GOT3 (cell line): ENCODE measurements around the gene SCAI.
"Not testable (repeated sequence)": the region's sequence is repeated elsewhere in the genome, so short reads cannot be mapped to it uniquely, and the experiment has no call there.

Experiments
- DNase-seq: peaks from one replicate; lab custom pipeline; 2025; ENCODE audit warnings: mixed read lengths; lab: John Stamatoyannopoulos, UW

Gene SCAI

GRCh38 chr9:125028041-125028440, 115.3 kb downstream of the SCAI start:
- no peak for DNase-seq

- no peak for DNase-seq
Measured at GRCh38 chr9:125024917-125025316, 118.4 kb downstream of the SCAI start.

DNA sequence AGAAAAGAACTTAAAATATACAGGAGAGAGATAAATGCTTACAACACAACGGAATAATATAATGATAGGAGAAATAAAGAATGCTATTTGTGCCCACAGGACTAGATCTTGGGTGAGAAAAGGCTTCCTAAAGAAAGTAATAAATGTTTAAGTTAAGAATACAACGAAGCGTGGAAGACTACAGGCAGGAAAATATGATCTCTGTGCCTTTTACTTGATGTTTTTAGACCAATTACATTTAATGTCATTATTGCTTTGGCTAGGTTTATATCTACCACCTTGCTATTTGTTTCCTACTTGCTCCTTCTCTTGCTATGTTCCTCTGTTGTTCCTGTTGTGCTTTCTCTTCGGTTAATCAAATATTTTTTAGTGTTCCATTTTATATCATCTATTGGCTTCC, 122.3 kb downstream of the SCAI start:
- DNase-seq: no peak

- DNase-seq: not testable (repeated sequence)
Measured at GRCh38 chr9:125015655-125016054, 127.7 kb downstream of the SCAI start.

DNA sequence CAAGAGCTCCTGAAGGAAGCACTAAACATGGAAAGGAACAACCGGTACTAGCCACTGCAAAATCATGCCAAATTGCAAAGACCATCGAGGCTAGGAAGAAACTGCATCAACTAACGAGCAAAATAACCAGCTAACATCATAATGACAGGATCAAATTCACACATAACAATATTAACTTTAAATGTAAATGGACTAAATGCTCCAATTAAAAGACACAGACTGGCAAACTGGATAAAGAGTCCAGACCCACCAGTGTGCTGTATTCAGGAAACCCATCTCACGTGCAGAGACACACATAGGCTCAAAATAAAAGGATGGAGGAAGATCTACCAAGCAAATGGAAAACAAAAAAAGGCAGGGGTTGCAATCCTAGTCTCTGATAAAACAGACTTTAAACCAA, 131.3 kb downstream of the SCAI start:
- not testable (repeated sequence) for DNase-seq

DNA sequence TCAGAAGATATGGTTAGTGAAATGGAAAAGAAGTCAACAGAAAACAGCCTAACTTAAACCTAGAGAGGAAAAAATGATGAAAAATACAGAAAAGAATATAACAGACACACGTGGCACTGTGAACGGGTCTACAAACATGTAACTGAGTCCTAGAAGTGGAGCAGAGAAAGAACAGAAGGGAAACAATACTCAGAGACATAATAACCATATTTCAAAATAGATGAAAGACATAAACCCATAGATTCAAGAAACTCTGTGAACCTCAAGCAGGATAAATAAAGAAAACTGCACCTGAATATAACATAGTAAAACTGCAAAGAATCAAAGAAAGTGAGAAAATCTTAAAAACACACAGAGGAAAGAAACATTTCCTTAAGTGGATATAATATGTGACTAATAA, 134.7 kb downstream of the SCAI start:
- DNase-seq: no peak

GRCh38 chr9:125003332-125003731, 140.0 kb downstream of the SCAI start:
- no peak for DNase-seq

DNA sequence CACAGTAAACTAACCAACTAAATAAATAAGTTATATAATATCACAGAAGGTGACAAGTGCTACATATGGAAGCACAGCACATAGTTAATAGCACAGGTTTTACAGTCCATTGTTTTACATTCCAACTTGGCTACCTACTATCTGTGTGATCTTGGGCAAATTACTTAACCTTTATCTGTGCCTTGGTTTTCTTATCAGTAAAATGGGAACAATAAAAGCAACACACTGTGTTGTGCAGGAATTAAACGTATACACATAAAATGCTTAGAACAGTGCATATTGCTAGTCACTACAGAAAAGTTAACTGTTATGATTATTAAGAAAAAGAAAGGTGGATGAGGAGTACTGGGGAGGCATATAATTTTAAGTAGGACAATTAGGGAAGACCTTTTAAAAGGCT, 159.6 kb downstream of the SCAI start:
- DNase-seq: no peak

GRCh38 chr9:124980431-124980830, 162.9 kb downstream of the SCAI start:
- no peak for DNase-seq

DNA sequence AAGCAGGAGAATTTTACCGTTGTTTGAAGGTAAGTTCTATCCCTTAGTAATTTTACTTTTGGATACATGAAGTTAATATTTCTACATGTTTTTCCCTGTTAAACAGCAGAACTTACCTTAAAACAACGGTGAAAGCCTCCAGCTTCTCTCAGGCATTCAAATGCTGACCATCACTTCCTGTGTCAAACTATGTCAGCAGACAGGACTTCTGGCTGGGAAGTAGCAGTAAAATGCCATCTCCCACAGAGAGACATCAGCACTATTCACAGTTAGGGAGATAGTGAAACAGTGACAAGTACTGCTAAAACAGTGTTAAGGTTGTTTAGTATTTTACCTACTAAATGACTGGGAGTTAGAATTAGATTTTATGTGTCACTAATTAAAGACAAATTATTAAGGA, 168.2 kb downstream of the SCAI start:
- DNase-seq: no peak

- DNase-seq: no peak
Measured at GRCh38 chr9:124973807-124974206, 169.5 kb downstream of the SCAI start.

- no peak for DNase-seq
Measured at GRCh38 chr9:124972241-124972770, 171.0 kb downstream of the SCAI start.

GRCh38 chr9:124969401-124969800, 173.9 kb downstream of the SCAI start:
- no peak for DNase-seq

- DNase-seq: no peak
Measured at GRCh38 chr9:124968238-124968637, 175.1 kb downstream of the SCAI start.

GRCh38 chr9:124965775-124966568, 177.4 kb downstream of the SCAI start:
- not testable (repeated sequence) for DNase-seq

GRCh38 chr9:124964604-124965003, 178.7 kb downstream of the SCAI start:
- DNase-seq: no peak

GRCh38 chr9:124964056-124964455, 179.3 kb downstream of the SCAI start:
- DNase-seq: no peak

- DNase-seq: no peak
Measured at GRCh38 chr9:124960409-124960752, 182.9 kb downstream of the SCAI start.

GRCh38 chr9:124959671-124960408, 183.5 kb downstream of the SCAI start:
- DNase-seq: not testable (repeated sequence)

- no peak for DNase-seq
Measured at GRCh38 chr9:124954255-124954654, 189.1 kb downstream of the SCAI start.

DNA sequence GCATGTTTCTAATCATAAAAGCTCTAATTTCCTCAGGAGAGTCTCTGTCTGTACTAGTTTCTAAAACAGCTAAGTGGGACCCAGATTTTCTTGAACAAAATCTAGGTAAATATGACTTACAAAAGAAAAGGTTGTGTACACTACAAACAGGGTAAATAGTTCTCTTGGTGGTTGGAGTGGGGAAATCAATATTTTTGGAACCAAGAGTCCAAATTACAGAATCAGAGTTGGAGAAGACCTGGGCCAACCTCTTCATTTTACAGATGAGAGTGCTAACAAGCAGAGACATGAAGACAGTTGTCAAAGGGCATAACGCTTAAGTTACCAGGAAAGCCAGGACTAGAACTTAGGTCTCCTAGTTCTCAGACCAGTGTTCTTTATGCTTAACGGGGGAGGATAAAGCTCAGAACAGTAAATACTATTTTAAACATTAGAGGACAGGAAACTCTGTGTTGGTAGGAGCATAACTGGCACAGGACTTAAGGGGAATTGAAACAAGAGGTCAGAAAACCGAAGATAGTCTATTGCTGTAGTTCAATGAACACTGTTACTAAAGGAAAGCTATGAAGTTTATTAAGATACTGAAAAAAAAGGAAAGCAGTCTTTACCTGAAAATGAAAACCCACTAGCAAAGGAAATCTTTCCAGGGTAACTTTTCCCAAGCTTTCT, 193.1 kb downstream of the SCAI start:
- no peak for DNase-seq

DNA sequence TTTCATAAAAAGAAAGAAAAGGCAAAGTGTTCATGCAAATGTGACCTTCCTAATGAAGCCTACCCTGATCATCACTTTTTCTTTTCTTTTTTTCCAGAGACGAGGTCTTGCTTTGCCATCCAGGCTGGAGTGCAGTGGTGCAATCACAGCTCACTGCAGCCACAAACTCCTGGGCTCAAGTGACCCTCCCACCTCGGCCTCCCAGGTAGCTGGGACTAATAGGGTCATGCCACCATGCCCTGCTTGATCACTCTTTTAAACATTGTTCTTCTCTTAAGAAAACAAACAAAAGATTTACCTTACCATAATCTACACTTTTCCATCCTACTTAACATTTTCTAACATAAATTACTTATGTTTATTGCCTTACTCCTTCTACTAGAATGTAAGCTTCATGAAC, 193.9 kb downstream of the SCAI start:
- no peak for DNase-seq
